MM.1S (cell line): ENCODE results near the gene ARHGEF11.

Source experiments
- DNase-seq: peaks from one replicate; pipeline ENCODE4 v3.0.0-alpha.2; 2015
- H2AFZ ChIP-seq: fragments of 300-600 bp; sonication (generic); 2 replicates; pipeline ENCODE4 v1.6.0; 2016; ENCODE audit warnings: antibody characterized with exemption, low read length
- H3F3A ChIP-seq: fragments of 300-600 bp; sonication (generic); 2 replicates; pipeline ENCODE4 v1.6.1; 2016; ENCODE audit warnings: mild to moderate bottlenecking, antibody characterized with exemption, low read length, moderate library complexity, mixed read lengths; ENCODE audit not compliant: insufficient read depth
- H3K27ac ChIP-seq: fragments of 300-600 bp; sonication (generic); 2 replicates; pipeline ENCODE4 v1.5.1; 2016; ENCODE audit warnings: mild to moderate bottlenecking, low read length
- H3K27me3 ChIP-seq: fragments of 300-600 bp; sonication (generic); replicated peaks from 2 replicates; pipeline ENCODE4 v1.6.0; 2016; ENCODE audit warnings: low read length; ENCODE audit not compliant: insufficient read depth
- H3K36me3 ChIP-seq: fragments of 300-600 bp; sonication (generic); replicated peaks from 2 replicates; pipeline ENCODE4 v1.6.1; 2016; ENCODE audit warnings: mild to moderate bottlenecking, low read length, mixed read lengths; ENCODE audit not compliant: insufficient read depth
- H3K4me1 ChIP-seq: fragments of 300-600 bp; sonication (generic); 2 replicates; pipeline ENCODE4 v1.6.1; 2016; ENCODE audit warnings: low read length, mixed read lengths
- H3K4me2 ChIP-seq: fragments of 300-600 bp; sonication (generic); 2 replicates; pipeline ENCODE4 v1.6.0; 2016; ENCODE audit warnings: low read depth, low read length
- H3K4me3 ChIP-seq: fragments of 300-600 bp; sonication (generic); 2 replicates; pipeline ENCODE4 v1.5.1; 2016; ENCODE audit warnings: low read length, mixed read lengths
- H3K79me2 ChIP-seq: fragments of 300-600 bp; sonication (generic); 2 replicates; pipeline ENCODE4 v1.6.1; 2016; ENCODE audit warnings: mixed run types, low read length, mixed read lengths
- H3K9ac ChIP-seq: fragments of 300-600 bp; sonication (generic); 2 replicates; pipeline ENCODE4 v1.6.1; 2016; ENCODE audit warnings: low read length, mixed read lengths
- H3K9me2 ChIP-seq: fragments of 300-600 bp; sonication (generic); replicated peaks from 2 replicates; pipeline ENCODE4 v1.6.1; 2016; ENCODE audit warnings: mild to moderate bottlenecking, low read length, mixed read lengths; ENCODE audit not compliant: insufficient read depth
- H3K9me3 ChIP-seq: fragments of 300-600 bp; sonication (generic); replicated peaks from 2 replicates; pipeline ENCODE4 v1.6.1; 2016; ENCODE audit warnings: mild to moderate bottlenecking, low read length, mixed read lengths; ENCODE audit not compliant: insufficient read depth
- H4K20me1 ChIP-seq: fragments of 300-600 bp; sonication (generic); 2 replicates; pipeline ENCODE4 v1.6.1; 2016; ENCODE audit warnings: mild to moderate bottlenecking, low read length, moderate library complexity, mixed read lengths; ENCODE audit not compliant: insufficient read depth
- CTCF ChIP-seq: fragments of 300-600 bp; sonication (generic); IDR thresholded peaks from 2 replicates; pipeline ENCODE4 v1.5.1; 2016; ENCODE audit warnings: antibody characterized with exemption, low read length, mixed read lengths
- EZH2 ChIP-seq: fragments of 300-600 bp; sonication (generic); optimal IDR thresholded peaks from 2 replicates; pipeline ENCODE3; 2017; ENCODE audit warnings: low read depth, mild to moderate bottlenecking, antibody characterized with exemption, low read length, mixed read lengths
- EZH2phosphoT487 ChIP-seq: fragments of 300-600 bp; sonication (generic); IDR thresholded peaks from 2 replicates; pipeline ENCODE4 v1.6.1; 2018; ENCODE audit warnings: antibody characterized with exemption, low read length

Gene ARHGEF11

GRCh38 chr1:157035121-157035520, 10.4 kb downstream of the ARHGEF11 start:
- Histone ChIP-seq H3K9me2 (no peaks in the 10 kb centered on the region), H3K27me3 (no peaks in the 10 kb centered on the region), H3K9ac (no peak overlapping the region), H3K4me2 (no peak overlapping the region), H3K36me3 (no peaks in the 10 kb centered on the region), H4K20me1 (no peaks in the 10 kb centered on the region), H3K79me2 (0 out of 2 replicates have a peak, but pooled peaks cover 6% of the 10 kb centered on the region), H3K4me1 (no peaks in the 10 kb centered on the region; the same call in 1 of the 2 replicates), H3K9me3 (no peaks in the 10 kb centered on the region), H3K4me3 (no peak overlapping the region), H3F3A (no peaks in the 10 kb centered on the region), H2AFZ (no peak overlapping the region), H3K27ac (no peak overlapping the region)
- DNase-seq, result no peak
- TF ChIP-seq CTCF (no peak), EZH2phosphoT487 (no peak), EZH2 (no peak)

DNA sequence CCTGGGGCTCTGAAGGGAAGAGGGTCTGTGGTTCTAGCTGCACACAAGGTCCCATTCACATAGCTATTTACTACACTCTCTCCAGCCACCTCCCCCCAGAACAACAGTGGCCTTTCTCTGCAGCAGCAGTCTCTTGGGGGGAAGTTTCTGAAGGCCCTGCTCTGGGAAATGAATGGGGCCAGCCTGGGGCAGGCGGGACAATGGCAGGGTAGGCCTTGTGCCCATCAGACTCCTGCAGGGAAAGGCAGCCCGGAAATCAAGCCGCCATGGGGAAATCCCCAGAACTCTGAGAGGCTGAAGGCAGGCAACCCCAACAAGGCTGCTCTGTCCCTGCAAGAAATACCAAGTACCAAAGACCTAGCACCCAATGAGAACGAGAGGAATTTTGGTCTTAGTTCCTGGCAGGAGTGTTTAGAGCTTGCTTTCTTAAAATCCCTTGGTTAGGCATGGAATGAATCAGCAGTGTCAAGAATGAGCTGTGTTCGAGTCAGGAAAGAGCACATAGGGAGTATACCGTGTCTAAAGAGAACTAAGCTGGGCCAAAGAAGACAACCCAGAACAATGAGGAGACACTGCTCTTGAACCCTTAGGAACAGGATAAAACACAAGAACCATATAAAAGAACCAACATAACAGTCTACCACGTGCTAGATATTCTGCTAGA, 11.3 kb downstream of the ARHGEF11 start:
- H3K4me2 ChIP-seq, result no peak overlapping the region
- no peaks in the 10 kb centered on the region for H3F3A ChIP-seq
- H3K4me3 ChIP-seq, result no peak overlapping the region
- no peaks in the 10 kb centered on the region for H3K9me3 ChIP-seq
- no peak for DNase-seq
- H4K20me1 ChIP-seq, result no peaks in the 10 kb centered on the region
- H3K36me3 ChIP-seq, result no peaks in the 10 kb centered on the region
- H3K4me1 ChIP-seq, result no peaks in the 10 kb centered on the region; the same call in 1 of the 2 replicates
- H2AFZ ChIP-seq, result no peak overlapping the region
- H3K27ac ChIP-seq, result no peak overlapping the region
- no peaks in the 10 kb centered on the region for H3K27me3 ChIP-seq
- H3K9me2 ChIP-seq, result no peaks in the 10 kb centered on the region
- no peak for TF ChIP-seq CTCF
- no peak for TF ChIP-seq EZH2
- no peak for TF ChIP-seq EZH2phosphoT487
- H3K79me2 ChIP-seq, result 0 out of 2 replicates have a peak, but pooled peaks cover 6% of the 10 kb centered on the region
- H3K9ac ChIP-seq, result no peak overlapping the region

- Histone ChIP-seq H2AFZ (no peak overlapping the region), H4K20me1 (no peaks in the 10 kb centered on the region), H3K9me3 (no peaks in the 10 kb centered on the region), H3K27me3 (no peaks in the 10 kb centered on the region), H3K4me2 (no peak overlapping the region), H3K27ac (no peak overlapping the region), H3F3A (no peaks in the 10 kb centered on the region), H3K4me3 (no peak overlapping the region), H3K9ac (no peak overlapping the region), H3K36me3 (no peaks in the 10 kb centered on the region), H3K4me1 (no peaks in the 10 kb centered on the region), H3K79me2 (peaks cover 5% of the 10 kb centered on the region; the same call in 1 of the 2 replicates), H3K9me2 (no peaks in the 10 kb centered on the region)
- no peak for TF ChIP-seq EZH2
- no peak for TF ChIP-seq CTCF
- TF ChIP-seq EZH2phosphoT487, result no peak
- DNase-seq, result no peak
Measured at GRCh38 chr1:157033357-157033876, 12.1 kb downstream of the ARHGEF11 start.
